Esophagus squamous epithelium (tissue), 5 donors: Measurements from ENCODE around the gene SLC13A2. TPM values are rescaled to one million over a fixed set of nuclear protein-coding genes. Genes with fewer than 3 reads are reported as not detected.
"Not testable (repeated sequence)": the region's sequence is repeated elsewhere in the genome, so short reads cannot be mapped to it uniquely, and the experiment has no call there.

Source experiments
- DNase-seq: peaks from one replicate; lab custom pipeline; 2025; lab: John Stamatoyannopoulos, UW
- H3K27ac ChIP-seq, 4 donors: fragments of 200-600 bp; sonication (generic); one replicate each; pipeline ENCODE4 v1.5.1; 2016 to 2019; ENCODE audit warnings: mild to moderate bottlenecking in 1 of 4
- H3K27me3 ChIP-seq, 4 donors: fragments of 200-600 bp; sonication (generic); 1 replicate in 3 of 4; 2 replicates in 1 of 4; pipeline versions ENCODE4 v1.5.1 to v1.6.0; 2017 to 2021; ENCODE audit warnings: antibody characterized with exemption in 1 of 4
- H3K36me3 ChIP-seq, 3 donors: fragments of 200-600 bp; sonication (generic); one replicate each; pipeline ENCODE4 v1.5.1; 2016 to 2019
- H3K4me1 ChIP-seq, 3 donors: fragments of 200-600 bp; sonication (generic); one replicate each; pipeline ENCODE4 v1.5.1; 2017 to 2019
- H3K4me3 ChIP-seq, 4 donors: fragments of 200-600 bp; sonication (generic); 1 replicate in 3 of 4; 2 replicates in 1 of 4; pipeline ENCODE4 v1.5.1; 2016 to 2019; ENCODE audit warnings: mild to moderate bottlenecking in 2 of 4, moderate library complexity in 1 of 4
- H3K9me3 ChIP-seq, 3 donors: fragments of 200-600 bp; sonication (generic); one replicate each; pipeline ENCODE4 v1.5.1; 2016 to 2019
- CTCF ChIP-seq, 6 experiments: fragments of 450-650 bp in 4 of 6; fragments of 200-600 bp in 2 of 6; sonication (generic) in 2 of 6; IDR thresholded peaks; one replicate each; pipeline ENCODE4 v1.5.1; 2016 to 2019; ENCODE audit warnings: antibody characterized with exemption in 6 of 6, mild to moderate bottlenecking in 4 of 6, moderate library complexity in 4 of 6
- POLR2A ChIP-seq, 4 donors: fragments of 450-650 bp; IDR thresholded peaks; one replicate each; pipeline ENCODE4 v1.6.1; 2017; ENCODE audit warnings: antibody characterized with exemption in 4 of 4, mild to moderate bottlenecking in 4 of 4, moderate library complexity in 3 of 4
- WGBS, 2 donors: methylation state at CpG; one replicate each; pipeline ENCODE4 v1.1.5; 2018; 5-methylcytosine and 5-hydroxymethylcytosine counted together
- intact Hi-C: fragments of 100-400 bp; cut with DNase I; formaldehyde crosslinking; loops from one replicate; pipeline ENCODE4 v1.15.0; 2022
- total RNA-seq, 4 donors: library from RNA; depleted of rRNA; stranded (reverse); fragments of >200 nt; gene quantifications; one replicate each; pipeline ENCODE4 v1.1.0, GENCODE V29; 2016
- donor health status: DM: yes; HTN: yes; CAD: no.

The SLC13A2 gene
- total RNA-seq, 4 donors from 2014 or later = not detected

GRCh38 chr17:28460901-28461300, 12.5 kb upstream of the SLC13A2 start:
- Histone ChIP-seq H3K4me1 (no peaks in the 10 kb centered on the region), H3K36me3 (no peaks in the 10 kb centered on the region), H3K27me3 (peaks cover 0 to 18% (median 0%) of the 10 kb centered on the region in 4 donors), H3K27ac (no peak overlapping the region), H3K4me3 (no peak overlapping the region), H3K9me3 (no peaks in the 10 kb centered on the region)
- 80 to 86% methylated on average over 9 to 10 of the region's 10 CpGs for WGBS, 2 donors
- intact Hi-C loops = no loop called here
- DNase-seq = no peak
- no peak for TF ChIP-seq POLR2A (IDR thresholded peaks at IDR 0.05)
- TF ChIP-seq CTCF (IDR thresholded peaks at IDR 0.05) = no peak

GRCh38 chr17:28466001-28466400, 7.4 kb upstream of the SLC13A2 start:
- Histone ChIP-seq H3K27ac (no peak overlapping the region), H3K9me3 (no peaks in the 10 kb centered on the region)
- 39 to 61% methylated on average over 8 to 9 of the region's 9 CpGs for WGBS, 2 donors

GRCh38 chr17:28466521-28467048, 6.9 kb upstream of the SLC13A2 start:
- peaks cover 0 to 43% (median 0%) of the 10 kb centered on the region in 4 donors for H3K27me3 ChIP-seq
- TF ChIP-seq POLR2A (IDR thresholded peaks at IDR 0.05) = no peak
- no peak for TF ChIP-seq CTCF (IDR thresholded peaks at IDR 0.05)
- 42 to 57% methylated on average over 3 to 5 of the region's 5 CpGs for WGBS, 2 donors
- H3K9me3 ChIP-seq = no peaks in the 10 kb centered on the region
- intact Hi-C loops = no loop called here
- no peak for DNase-seq
- H3K4me1 ChIP-seq = no peaks in the 10 kb centered on the region
- no peak overlapping the region for H3K27ac ChIP-seq
- no peaks in the 10 kb centered on the region for H3K36me3 ChIP-seq
- H3K4me3 ChIP-seq = no peak overlapping the region

More at GRCh38 chr17:28466001-28466400, 7.4 kb upstream of the SLC13A2 start:
- intact Hi-C loops = no loop called here
- peaks cover 0 to 43% (median 0%) of the 10 kb centered on the region in 4 donors for H3K27me3 ChIP-seq
- DNase-seq = no peak
- TF ChIP-seq CTCF (IDR thresholded peaks at IDR 0.05) (no peak), POLR2A (IDR thresholded peaks at IDR 0.05) (no peak)
- H3K36me3 ChIP-seq = no peaks in the 10 kb centered on the region
- no peak overlapping the region for H3K4me3 ChIP-seq
- H3K4me1 ChIP-seq = no peaks in the 10 kb centered on the region

- H3K4me3 ChIP-seq = no peak overlapping the region
- no peak for TF ChIP-seq POLR2A (IDR thresholded peaks at IDR 0.05)
- no peak for TF ChIP-seq CTCF (IDR thresholded peaks at IDR 0.05)
- H3K9me3 ChIP-seq = no peaks in the 10 kb centered on the region
- intact Hi-C loops = no loop called here
- no peaks in the 10 kb centered on the region for H3K36me3 ChIP-seq
- H3K27me3 ChIP-seq = peaks cover 0 to 43% (median 0%) of the 10 kb centered on the region in 4 donors
- no peak for DNase-seq
- no peak overlapping the region for H3K27ac ChIP-seq
- no peaks in the 10 kb centered on the region for H3K4me1 ChIP-seq
- WGBS, 2 donors = 65 to 70% methylated on average over 12 to 17 of the region's 17 CpGs
These were observed 5.9 kb upstream of the SLC13A2 start for GRCh38 chr17:28467456-28468025.

GRCh38 chr17:28468033-28468735, 5.3 kb upstream of the SLC13A2 start:
- H3K27ac ChIP-seq, DNase-seq, H3K4me1 ChIP-seq, intact Hi-C loops, H3K4me3 ChIP-seq, H3K36me3 ChIP-seq, H3K9me3 ChIP-seq: not testable (repeated sequence)
- H3K27me3 ChIP-seq = peaks cover 0 to 43% (median 0%) of the 10 kb centered on the region in 4 donors
- WGBS, 2 donors = 58 to 66% methylated on average over 16 to 19 of the region's 20 CpGs
